A549 treated with RU486 at 1 μM for 4 hours (cell line): ENCODE measurements around the gene POLA2. TPM values are rescaled to one million over a fixed set of nuclear protein-coding genes. Genes with fewer than 3 reads are reported as not detected.

Experiments
- total RNA-seq: library from RNA; stranded (reverse); fragments of 200-300 nt; extraction: Qiagen RNA extraction; gene quantifications from 5 replicates; pipeline ENCODE4 v1.2.3, GENCODE V29; 2022; ENCODE audit warnings: low read depth

Gene POLA2
- 13.0 to 21.6 TPM (median 16.9 TPM) in 5 replicates for total RNA-seq

GRCh38 chr11:65261591-65262380 is at the start of gene POLA2:
Gene POLA2, plus strand, starts transcription at chr11:65261962. Its CDS starts 331 bp downstream, at chr11:65262293.

GRCh38 chr11:65314501-65315203 is 52.9 kb downstream of the POLA2 start, which contains the start of gene CDC42EP2:
Gene CDC42EP2, plus strand, starts transcription at chr11:65314866. Its CDS starts 6,033 bp downstream, at chr11:65320899.

Other genes with a start within 250 kb of the POLA2 start
- 168 to 199 TPM (median 191 TPM) in 5 replicates for gene ARL2, start 247.8 kb upstream of the POLA2 start, total RNA-seq
- gene SNX15, start 234.5 kb upstream of the POLA2 start, total RNA-seq, result 18.6 to 23.3 TPM (median 21.8 TPM) in 5 replicates
- gene SAC3D1, start 220.8 kb upstream of the POLA2 start, total RNA-seq, result 35.9 to 63.7 TPM (median 56.6 TPM) in 5 replicates
- not detected in 5 replicates for gene NAALADL1, start 203.4 kb upstream of the POLA2 start, total RNA-seq
- 56.3 to 71.6 TPM (median 66.3 TPM) in 5 replicates for gene CDCA5, start 177.9 kb upstream of the POLA2 start, total RNA-seq
- 29.8 to 38.6 TPM (median 32.9 TPM) in 5 replicates for gene ZFPL1, start 177.7 kb upstream of the POLA2 start, total RNA-seq
- gene VPS51, start 165.7 kb upstream of the POLA2 start, total RNA-seq, result 51.9 to 62.4 TPM (median 53.8 TPM) in 5 replicates
- 5.2 to 8.7 TPM (median 6.5 TPM) in 5 replicates for gene TM7SF2, start 150.1 kb upstream of the POLA2 start, total RNA-seq
- 13.4 to 26.8 TPM (median 23.3 TPM) in 5 replicates for gene ZNHIT2, start 144.3 kb upstream of the POLA2 start, total RNA-seq
- 832 to 1,047 TPM (median 993 TPM) in 5 replicates for gene FAU, start 139.8 kb upstream of the POLA2 start, total RNA-seq
- 66.5 to 79.9 TPM (median 72.3 TPM) in 5 replicates for gene MRPL49, start 139.6 kb upstream of the POLA2 start, total RNA-seq
- 27.8 to 43.7 TPM (median 41.1 TPM) in 5 replicates for gene SYVN1, start 127.4 kb upstream of the POLA2 start, total RNA-seq
- not detected in 5 replicates for gene SPDYC, start 91.7 kb upstream of the POLA2 start, total RNA-seq
- gene CAPN1, start 80.0 kb upstream of the POLA2 start, total RNA-seq, result 90.5 to 114 TPM (median 104 TPM) in 5 replicates
- 12.9 to 17.9 TPM (median 15.8 TPM) in 5 replicates for gene CDC42EP2, start 52.9 kb downstream of the POLA2 start, total RNA-seq
- gene DPF2, start 71.9 kb downstream of the POLA2 start, total RNA-seq, result 38.9 to 41.1 TPM (median 39.0 TPM) in 5 replicates
- 0.58 to 1.2 TPM (median 0.86 TPM) in 5 replicates for gene TIGD3, start 92.8 kb downstream of the POLA2 start, total RNA-seq
- 9.8 to 12.9 TPM (median 10.9 TPM) in 5 replicates for gene SLC25A45, start 120.7 kb downstream of the POLA2 start, total RNA-seq
- 38.6 to 57.7 TPM (median 48.3 TPM) in 5 replicates for gene FRMD8, start 124.7 kb downstream of the POLA2 start, total RNA-seq
- gene NEAT1, start 160.8 kb downstream of the POLA2 start, total RNA-seq, result 119 to 272 TPM (median 214 TPM) in 5 replicates
- gene MALAT1, start 237.1 kb downstream of the POLA2 start, total RNA-seq, result 26.0 to 79.2 TPM (median 71.5 TPM) in 5 replicates